ENCODE measurements around the gene VTN. TPM values are rescaled to one million over a fixed set of nuclear protein-coding genes. Genes with fewer than 3 reads are reported as not detected.
A peak's percentile ranks its signal among the peaks of the same experiment; 100 is the strongest.

VTN gene
- polyA plus RNA-seq, 2 of the 4 experiments (the other 2 are of a cell fraction), result 10.2 to 25.5 TPM

- peak overlapping the region; percentile 93 to 96 for H3K27ac ChIP-seq
- 10% methylated on average over 4 of the region's 4 CpGs for WGBS (ENCODE audit: missing lambda C conversion rate)
- no peaks in the 10 kb centered on the region for H3K9me3 ChIP-seq
- FAIRE-seq (no peak), ATAC-seq (no peak), DNase-seq (ENCODE audit: low read depth in 1 of 2, low spot score in 1 of 2) (no peak)
- H3K4me3 ChIP-seq, result peak overlapping the region; percentile 84
- H3K4me1 ChIP-seq, result peaks cover 16% of the 10 kb centered on the region
- ChIA-PET POLR2A (interaction anchor here (0.6 to 2.9 kb wide), 25 partner anchors 8 to 317 kb away, joined by 3 to 65 read pairs (median 6); partner anchors contain the start of genes IFT20, PIGS, SARM1 and TMEM97), CTCF (interaction anchor here (0.7 to 5.9 kb wide), 8 partner anchors 10 to 190 kb away, joined by 3 to 35 read pairs (median 8); partner anchors contain the start of genes IFT20, TNFAIP1 and VTN)
- peak overlapping the region; percentile 89 for H3K4me2 ChIP-seq
- TF ChIP-seq KDM5A (IDR thresholded peaks at IDR 0.05), result peak; percentile 96
- peak; percentile 1; the same call in 1 of the 2 replicates for TF ChIP-seq PHF8 (IDR thresholded peaks at IDR 0.05; ENCODE audit: borderline replicate concordance, low read depth)
- TF ChIP-seq HOXB5 (CRISPR knock-in tag; IDR thresholded peaks at IDR 0.05), result no peak
These were observed 12.3 kb downstream of the VTN start for GRCh38 chr17:28357901-28358197.

GRCh38 chr17:28357061-28357900, 12.8 kb downstream of the VTN start, which contains the start of gene POLDIP2:
Gene POLDIP2, minus strand, starts transcription at chr17:28357527. Its CDS starts 79 bp downstream, at chr17:28357448.
- DNase-seq (ENCODE audit: low read depth in 1 of 2, low spot score in 1 of 2) (peak; percentile 93 to 96), ATAC-seq (peak; percentile 98 to 100), FAIRE-seq (no peak)
- Histone ChIP-seq H3K4me1 (peaks cover 16% of the 10 kb centered on the region), H3K4me3 (peak within 1 kb of the TSS; percentile 84), H3K27ac (peak within 1 kb of the TSS; percentile 93 to 96), H3K9me3 (no peaks in the 10 kb centered on the region), H3K4me2 (peak within 1 kb of the TSS; percentile 97)
- CTCF ChIA-PET, result interaction anchor here (0.7 to 5.9 kb wide), 8 partner anchors 11 to 108 kb away, joined by 3 to 35 read pairs (median 8); partner anchors contain the start of genes IFT20, TNFAIP1 and VTN
- POLR2A ChIA-PET, result interaction anchor here (0.6 to 2.9 kb wide), 27 partner anchors 8 to 316 kb away, joined by 3 to 65 read pairs (median 6); partner anchors contain the start of genes IFT20, PIGS, SARM1 and TMEM97
- WGBS (ENCODE audit: missing lambda C conversion rate), result 2% methylated on average over 50 of the region's 80 CpGs
- TF ChIP-seq MAZ (IDR thresholded peaks at IDR 0.05; ENCODE audit: borderline replicate concordance, low read depth, low read length), result no peak
- no peak for TF ChIP-seq ZC3H11A (IDR thresholded peaks at IDR 0.05)
- TF ChIP-seq TFCP2L1 (CRISPR knock-in tag; IDR thresholded peaks at IDR 0.05), result 0 out of 2 replicates have a peak, but pooled peaks have one; percentile 50
- TF ChIP-seq RFX5 (IDR thresholded peaks at IDR 0.05), result no peak; the same call in none of the 2 replicates
- TF ChIP-seq HES2 (IDR thresholded peaks at IDR 0.05), result no peak
- TF ChIP-seq JUNB (IDR thresholded peaks at IDR 0.05), result no peak
- TF ChIP-seq REST (IDR thresholded peaks at IDR 0.05), result no peak
- TF ChIP-seq NR3C1 (IDR thresholded peaks at IDR 0.05), result no peak
- TF ChIP-seq CTCF (IDR thresholded peaks at IDR 0.05), result no peak
- TF ChIP-seq FOSL2 (IDR thresholded peaks at IDR 0.05), result no peak
- no peak for TF ChIP-seq FOSL2 (CRISPR knock-in tag; IDR thresholded peaks at IDR 0.05)
- TF ChIP-seq KDM1A (IDR thresholded peaks at IDR 0.05; ENCODE audit: low read depth), result no peak
- no peak for TF ChIP-seq TP53 (CRISPR knock-in tag; IDR thresholded peaks at IDR 0.05)
- no peak for TF ChIP-seq HOXA7 (CRISPR knock-in tag; IDR thresholded peaks at IDR 0.05)
- no peak for TF ChIP-seq GATA3 (IDR thresholded peaks at IDR 0.05; ENCODE audit: borderline replicate concordance)
- TF ChIP-seq SREBF2 (IDR thresholded peaks at IDR 0.05), result no peak; the same call in 1 of the 2 replicates
- no peak for TF ChIP-seq CHD4 (IDR thresholded peaks at IDR 0.05; ENCODE audit: borderline replicate concordance)
- no peak for TF ChIP-seq FOSB (CRISPR knock-in tag; IDR thresholded peaks at IDR 0.05)
- TF ChIP-seq HOXB13 (CRISPR knock-in tag; IDR thresholded peaks at IDR 0.05; ENCODE audit: low read depth), result no peak
- TF ChIP-seq HEYL (CRISPR knock-in tag; IDR thresholded peaks at IDR 0.05), result no peak
- no peak for TF ChIP-seq ZNF302 (CRISPR knock-in tag; IDR thresholded peaks at IDR 0.05)
- no peak for TF ChIP-seq RCOR1 (IDR thresholded peaks at IDR 0.05; ENCODE audit: low read depth, low read length)
- peak; percentile 28; the same call in 1 of the 2 replicates for TF ChIP-seq MYC (IDR thresholded peaks at IDR 0.05; ENCODE audit: borderline replicate concordance, low read length)
- TF ChIP-seq BHLHE40 (IDR thresholded peaks at IDR 0.05; ENCODE audit: low read depth, low read length), result no peak
- no peak for TF ChIP-seq HOXB5 (CRISPR knock-in tag; IDR thresholded peaks at IDR 0.05)
- no peak for TF ChIP-seq MAFK (IDR thresholded peaks at IDR 0.05; ENCODE audit: partially characterized antibody)
- TF ChIP-seq KDM5A (IDR thresholded peaks at IDR 0.05), result peak; percentile 100
- TF ChIP-seq ZFP36 (IDR thresholded peaks at IDR 0.05; ENCODE audit: borderline replicate concordance, partially characterized antibody), result no peak
- 0 out of 2 replicates have a peak, but pooled peaks have one; percentile 9 for TF ChIP-seq E2F6 (IDR thresholded peaks at IDR 0.05; ENCODE audit: borderline replicate concordance, low read depth)
- no peak for TF ChIP-seq NPAS2 (CRISPR knock-in tag; IDR thresholded peaks at IDR 0.05; ENCODE audit: borderline replicate concordance)

Data from A549 (cell line).